Ovary (tissue), 3 donors: ENCODE data around the gene HERC4.

ENCODE experiments used
- CTCF ChIP-seq, 3 donors: fragments of 450-650 bp in 2 of 3; fragments of 200-600 bp in 1 of 3; IDR thresholded peaks; one replicate each; pipeline versions ENCODE4 v1.5.1 to v1.8.0; 2016 to 2022; ENCODE audit warnings: antibody characterized with exemption in 3 of 3, mild to moderate bottlenecking in 1 of 3
- EP300 ChIP-seq: sonication (generic); formaldehyde crosslinking; IDR thresholded peaks from one replicate; pipeline ENCODE4 v1.6.1; 2017; ENCODE audit warnings: antibody characterized with exemption
- POLR2A ChIP-seq: fragments of 450-650 bp; IDR thresholded peaks from one replicate; pipeline ENCODE4 v1.6.1; 2017; ENCODE audit warnings: antibody characterized with exemption, mild to moderate bottlenecking, moderate library complexity
- donor health status: DM: no; HTN: no; CAD: no.

GRCh38 chr10:67912331-67912946 is 162.6 kb downstream of the HERC4 start:
- no peak for TF ChIP-seq CTCF (IDR thresholded peaks at IDR 0.05)
- TF ChIP-seq EP300: no peak
- TF ChIP-seq POLR2A: no peak
